GM18907 (cell line): ENCODE data around the gene CTNNA2.

Source experiments
- ATAC-seq: cut with Tn5 transposase; IDR thresholded peaks from one replicate; pipeline ENCODE4 v1.9.1; 2021; ENCODE audit warnings: mild to moderate bottlenecking, moderate library complexity; ENCODE audit not compliant: unreplicated experiment

The CTNNA2 gene

DNA sequence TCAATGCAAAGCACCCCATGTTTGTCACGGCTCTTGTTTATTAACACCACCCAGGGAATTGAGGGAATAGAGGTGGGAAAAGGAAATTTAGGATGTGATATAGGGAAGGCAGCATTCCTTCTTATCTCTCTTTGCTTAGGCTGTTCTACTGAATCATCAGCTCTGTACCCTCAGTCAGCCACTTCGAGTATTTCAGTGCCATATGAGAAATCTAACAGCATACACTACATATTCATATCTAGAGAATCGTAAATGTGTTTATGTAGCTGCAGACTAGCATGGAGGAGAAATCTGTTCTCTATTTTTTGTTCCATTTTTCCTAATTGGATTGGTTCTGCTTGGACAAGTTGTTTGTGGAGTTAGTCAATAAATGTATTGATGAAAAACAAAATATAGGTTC, 187.8 kb downstream of the CTNNA2 start:
- no peak for ATAC-seq

GRCh38 chr2:79702905-79703304, 190.1 kb downstream of the CTNNA2 start:
- no peak for ATAC-seq

DNA sequence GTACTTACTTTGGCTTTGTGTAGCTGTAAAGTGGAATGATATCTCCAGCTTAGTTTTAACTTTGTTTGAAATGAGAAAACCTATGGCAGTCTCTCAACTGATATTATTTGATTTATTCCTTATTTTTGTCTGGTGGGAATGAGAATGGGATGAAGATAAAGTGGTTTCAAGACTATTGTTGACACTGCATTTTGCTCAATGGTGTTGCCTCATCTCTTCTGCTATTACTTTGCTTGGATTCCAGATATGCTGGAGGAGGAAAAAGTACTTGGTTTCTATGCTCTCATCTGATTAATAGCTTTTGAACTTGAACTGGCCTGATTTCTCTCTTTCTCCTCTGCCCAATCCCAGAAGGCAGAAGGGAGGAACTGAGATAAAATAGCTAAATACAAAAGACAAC, 198.2 kb downstream of the CTNNA2 start:
- no peak for ATAC-seq

- ATAC-seq: no peak
These were observed 200.4 kb downstream of the CTNNA2 start for GRCh38 chr2:79713131-79713785.

DNA sequence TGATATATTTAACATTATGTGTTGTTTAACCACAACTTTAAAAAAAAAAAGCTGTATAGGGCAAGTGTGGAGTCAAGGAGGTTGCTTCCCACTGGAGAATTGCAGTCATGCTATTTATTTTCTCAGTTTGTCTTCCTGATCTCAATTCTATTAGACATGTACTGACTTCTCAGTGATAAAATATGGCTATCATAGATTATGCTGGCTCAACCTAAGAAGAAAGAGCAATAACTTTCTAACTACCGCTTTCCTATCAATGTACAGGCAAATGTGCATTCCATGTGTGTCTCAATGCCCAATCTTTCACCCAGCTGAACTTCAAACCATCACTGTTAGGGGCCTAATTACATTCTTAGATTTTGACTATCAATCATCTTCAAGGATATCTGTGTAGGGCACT, 201.4 kb downstream of the CTNNA2 start:
- no peak for ATAC-seq

DNA sequence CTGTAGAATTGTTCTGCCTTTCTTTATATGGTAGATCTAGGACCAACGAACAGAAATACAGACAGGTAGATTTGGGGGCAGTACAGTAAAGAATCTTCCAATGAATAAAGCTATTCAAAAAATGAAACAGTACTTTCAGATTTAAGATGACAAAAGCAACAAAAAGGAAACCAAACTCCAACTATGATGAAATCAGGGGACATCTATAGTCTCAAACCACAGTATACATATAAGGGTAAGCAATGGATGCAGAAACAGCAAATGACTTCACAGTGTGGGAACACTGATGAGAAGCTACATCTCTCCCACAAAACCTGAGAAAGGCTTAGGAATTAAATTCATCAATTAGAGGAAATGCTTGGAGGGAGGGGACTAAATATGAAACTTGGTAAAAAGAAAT, 202.5 kb downstream of the CTNNA2 start:
- ATAC-seq: no peak

- no peak for ATAC-seq
These were observed 203.4 kb downstream of the CTNNA2 start for GRCh38 chr2:79716266-79716665.

- ATAC-seq: no peak
These were observed 204.6 kb downstream of the CTNNA2 start for GRCh38 chr2:79717364-79718007.

DNA sequence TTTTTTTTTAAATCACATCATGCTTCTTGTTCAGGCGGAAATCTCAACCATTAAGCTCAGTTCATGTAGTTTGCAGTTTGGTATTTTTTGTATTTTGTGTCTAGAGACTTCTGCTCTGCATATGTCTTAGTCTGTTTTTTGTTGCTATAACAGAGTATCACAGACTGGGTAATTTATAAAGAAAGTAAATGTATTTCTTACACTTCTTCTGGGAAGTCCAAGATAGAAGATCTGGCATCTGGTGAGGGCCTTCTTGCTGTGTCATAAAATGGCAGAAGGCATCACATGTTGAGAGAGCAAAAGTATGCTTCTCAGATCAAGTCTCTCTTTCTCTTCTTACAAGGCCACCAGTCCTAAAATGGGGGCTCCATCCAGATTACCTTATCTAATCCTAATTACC, 208.2 kb downstream of the CTNNA2 start:
- no peak for ATAC-seq

DNA sequence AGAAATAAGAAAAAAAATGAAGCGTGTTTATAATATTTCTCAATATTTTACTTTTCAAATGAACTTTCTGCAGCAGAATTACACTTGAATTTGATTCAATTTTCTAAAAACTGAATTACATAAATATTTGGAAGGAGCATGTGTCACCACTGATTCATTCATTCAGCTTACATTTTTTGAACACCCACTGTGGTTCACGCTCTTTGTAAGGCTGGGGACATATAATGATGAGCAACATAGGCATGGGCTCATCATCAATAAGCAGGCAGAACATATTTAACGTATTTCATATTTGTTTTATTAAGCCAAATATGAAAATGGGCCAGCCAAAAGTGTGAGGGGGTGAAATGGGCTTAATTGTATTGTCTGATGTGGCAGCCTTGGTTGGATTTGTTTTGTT, 209.1 kb downstream of the CTNNA2 start:
- ATAC-seq: no peak

DNA sequence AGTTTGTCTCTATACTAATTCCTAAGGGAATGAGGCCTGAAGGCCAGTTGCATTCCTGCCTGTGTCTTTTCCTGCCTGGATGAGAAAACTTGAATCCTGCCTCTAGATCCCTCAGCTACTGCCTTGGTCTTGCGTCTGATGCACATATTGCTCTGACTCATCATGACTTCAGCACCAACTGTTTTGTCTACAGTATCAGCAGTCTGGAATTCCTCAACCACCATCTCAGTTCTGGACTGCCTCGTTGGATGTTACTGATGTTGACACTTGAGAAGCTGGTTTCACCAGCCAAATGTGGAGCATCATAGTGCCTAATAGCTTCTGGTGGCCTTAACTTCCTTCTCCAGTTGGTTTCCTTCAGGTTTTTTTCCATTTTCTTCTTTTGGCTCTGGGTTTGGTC, 211.0 kb downstream of the CTNNA2 start:
- ATAC-seq: no peak

- ATAC-seq: no peak
These were observed 216.7 kb downstream of the CTNNA2 start for GRCh38 chr2:79729532-79729931.

DNA sequence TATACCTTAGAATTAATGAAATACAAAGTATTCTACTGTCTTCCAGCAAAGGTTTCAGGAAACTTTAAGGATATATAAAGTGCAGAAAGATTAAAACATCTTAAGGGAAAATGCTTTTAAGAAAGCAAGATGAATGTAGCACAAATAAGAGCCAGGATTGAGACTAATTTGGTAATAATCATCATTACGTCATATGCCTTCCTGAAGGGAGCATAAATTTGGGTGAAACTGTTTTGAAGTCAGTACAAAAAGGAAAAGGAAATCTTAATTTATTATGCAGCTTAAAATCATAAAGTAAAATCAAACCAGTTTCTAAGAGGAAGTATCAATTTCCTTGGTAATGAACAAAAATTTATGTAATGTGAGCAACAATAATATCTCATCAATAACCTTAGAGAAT, 221.7 kb downstream of the CTNNA2 start:
- no peak for ATAC-seq

DNA sequence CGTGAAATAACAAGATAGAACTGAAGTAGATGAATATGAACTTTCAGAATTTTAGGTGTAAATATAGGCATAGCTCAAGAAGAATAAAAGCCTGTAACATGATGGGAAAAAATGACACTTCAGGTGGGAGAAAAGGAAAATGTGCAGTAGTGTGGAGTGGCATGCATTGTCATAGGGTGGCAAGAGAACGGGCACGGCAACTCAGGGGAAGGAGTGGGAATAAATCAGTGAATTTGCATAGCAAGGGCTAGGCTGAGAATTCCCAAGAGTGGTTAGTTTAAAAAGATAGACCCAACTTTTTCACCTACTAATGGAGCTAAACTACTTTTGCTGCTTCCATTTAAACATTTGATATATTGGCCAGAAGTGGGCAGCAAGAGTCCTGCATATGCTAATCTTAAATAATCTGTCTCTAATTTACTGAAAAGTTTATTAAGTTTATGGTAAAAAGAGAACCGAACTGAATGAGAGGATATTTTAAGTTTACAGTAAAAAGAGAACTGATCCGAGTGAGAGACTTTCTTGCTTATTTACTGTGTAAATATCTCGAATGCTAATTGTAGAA, 228.1 kb downstream of the CTNNA2 start:
- no peak for ATAC-seq

GRCh38 chr2:79750321-79750720, 237.5 kb downstream of the CTNNA2 start:
- ATAC-seq: no peak

- no peak for ATAC-seq
These were observed 244.7 kb downstream of the CTNNA2 start for GRCh38 chr2:79757526-79757925.

DNA sequence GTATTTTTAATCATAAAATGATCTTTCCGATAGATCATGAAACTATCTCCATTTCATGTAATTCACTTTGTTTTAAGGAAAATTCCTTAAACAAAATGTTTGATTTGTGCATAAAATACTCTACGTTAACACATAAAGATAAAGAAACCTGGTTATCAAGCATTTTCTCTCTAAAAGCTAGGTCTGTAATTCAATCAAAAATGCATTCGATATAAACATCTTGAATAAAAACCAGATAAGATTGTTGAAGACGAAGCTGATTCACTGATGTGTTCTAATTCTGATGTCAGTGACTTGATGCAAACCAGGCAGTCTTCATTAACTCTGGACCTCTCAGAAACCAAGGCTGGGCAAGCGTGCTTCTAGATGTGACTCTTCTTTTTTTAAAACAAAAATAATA, 245.2 kb downstream of the CTNNA2 start:
- no peak for ATAC-seq

- no peak for ATAC-seq
These were observed 246.0 kb downstream of the CTNNA2 start for GRCh38 chr2:79758749-79759282.

GRCh38 chr2:79770926-79771325, 258.1 kb downstream of the CTNNA2 start:
- no peak for ATAC-seq

DNA sequence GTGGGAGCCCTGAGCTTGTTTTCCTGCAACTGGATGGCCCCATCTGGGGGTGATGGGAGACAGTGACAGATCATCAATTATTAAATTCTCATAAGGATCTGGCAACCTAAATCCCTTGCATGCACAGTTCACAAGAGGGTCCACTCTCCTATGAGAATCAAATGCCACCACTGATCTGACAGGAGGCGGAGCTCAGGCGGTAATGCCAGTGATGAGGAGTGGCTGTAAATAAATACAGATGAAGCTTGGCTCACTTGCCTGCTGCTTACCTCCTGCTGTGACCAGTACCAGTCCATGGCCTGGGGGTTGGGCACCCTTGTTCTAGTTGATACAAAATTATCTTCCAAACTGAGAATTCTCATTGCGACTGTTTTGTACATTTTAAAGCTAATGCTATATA, 258.6 kb downstream of the CTNNA2 start:
- no peak for ATAC-seq

GRCh38 chr2:79774016-79774415, 261.2 kb downstream of the CTNNA2 start:
- ATAC-seq: no peak

DNA sequence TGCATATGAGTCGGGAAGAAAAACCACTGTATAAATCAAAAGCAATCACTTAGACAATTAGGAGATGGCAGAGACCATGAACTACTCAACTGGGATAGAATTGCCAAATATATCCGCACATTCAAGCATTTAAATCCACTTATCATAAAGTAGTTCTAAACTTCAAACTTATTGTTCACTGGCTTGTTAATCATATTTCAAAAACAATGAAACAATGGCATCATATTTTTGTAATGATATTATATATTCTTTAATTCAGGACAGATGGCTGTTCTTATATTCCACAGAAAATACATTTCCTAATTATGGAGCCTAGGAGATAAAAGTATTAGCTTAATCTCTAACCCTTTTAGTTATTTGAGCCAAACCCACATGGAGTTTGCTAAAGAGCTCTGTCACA, 263.6 kb downstream of the CTNNA2 start:
- ATAC-seq: no peak
